GM23338 (cell line): ENCODE data around the gene EXTL1. TPM values are rescaled to one million over a fixed set of nuclear protein-coding genes. Genes with fewer than 3 reads are reported as not detected.

ENCODE experiments used
- ATAC-seq: fragments of 200-7000 bp; cut with Tn5 transposase; 3 replicates; pipeline ENCODE4 v1.9.1; 2020
- DNase-seq: peaks from one replicate; pipeline ENCODE4 v3.0.0-alpha.2; 2015; ENCODE audit warnings: low spot score
- H2AFZ ChIP-seq: fragments of 200-600 bp; sonication (generic); 2 replicates; pipeline ENCODE4 v1.8.0; 2016; ENCODE audit warnings: antibody characterized with exemption, mild to moderate bottlenecking, moderate library complexity
- H3F3A ChIP-seq: fragments of 200-600 bp; sonication (generic); replicated peaks from 2 replicates; pipeline ENCODE4 v1.8.0; 2017; ENCODE audit warnings: antibody characterized with exemption, mixed run types, low read depth
- H3K27ac ChIP-seq: fragments of 200-600 bp; sonication (generic); 2 replicates; pipeline ENCODE4 v1.6.1; 2016; ENCODE audit warnings: low read depth
- H3K27me3 ChIP-seq: fragments of 200-600 bp; sonication (generic); 2 replicates; pipeline ENCODE4 v1.8.0; 2016; ENCODE audit warnings: mild to moderate bottlenecking, mixed run types, moderate library complexity; ENCODE audit not compliant: insufficient read depth
- H3K36me3 ChIP-seq: fragments of 200-600 bp; sonication (generic); 2 replicates; pipeline ENCODE4 v1.8.0; 2016; ENCODE audit warnings: mild to moderate bottlenecking; ENCODE audit not compliant: insufficient read depth
- H3K4me1 ChIP-seq: fragments of 200-600 bp; sonication (generic); 2 replicates; pipeline ENCODE4 v1.8.0; 2016; ENCODE audit warnings: mild to moderate bottlenecking, moderate library complexity; ENCODE audit not compliant: insufficient read depth
- H3K4me2 ChIP-seq: fragments of 200-600 bp; sonication (generic); 2 replicates; pipeline ENCODE4 v1.7.1; 2017; ENCODE audit warnings: mixed run types
- H3K4me3 ChIP-seq: fragments of 200-600 bp; sonication (generic); 2 replicates; pipeline ENCODE4 v1.6.1; 2016; ENCODE audit warnings: mixed run types
- H3K79me2 ChIP-seq: fragments of 200-600 bp; sonication (generic); replicated peaks from 2 replicates; pipeline ENCODE4 v1.8.0; 2017; ENCODE audit warnings: mild to moderate bottlenecking; ENCODE audit not compliant: insufficient read depth
- H3K9me2 ChIP-seq: fragments of 200-600 bp; sonication (generic); 2 replicates; pipeline ENCODE4 v1.8.0; 2017; ENCODE audit not compliant: insufficient read depth
- H4K20me1 ChIP-seq: fragments of 200-600 bp; sonication (generic); replicated peaks from 2 replicates; pipeline ENCODE4 v1.8.0; 2017; ENCODE audit warnings: mild to moderate bottlenecking; ENCODE audit not compliant: insufficient read depth
- H3K27ac Mint-ChIP-seq: 2 replicates; pipeline ENCODE4 v1.8.0; 2020; ENCODE audit warnings: inconsistent platforms, mild to moderate bottlenecking, moderate library complexity, mixed read lengths
- H3K27me3 Mint-ChIP-seq: 3 replicates; pipeline ENCODE4 v1.8.0; 2022; ENCODE audit warnings: low read depth, mild to moderate bottlenecking, moderate library complexity, mixed read lengths, inconsistent platforms; ENCODE audit not compliant: insufficient read depth, poor library complexity
- H3K36me3 Mint-ChIP-seq: 3 replicates; pipeline ENCODE4 v1.8.0; 2021; ENCODE audit warnings: low read depth, mild to moderate bottlenecking, inconsistent platforms, moderate library complexity, mixed read lengths
- H3K4me1 Mint-ChIP-seq: 3 replicates; pipeline ENCODE4 v1.8.0; 2020; ENCODE audit warnings: mild to moderate bottlenecking, inconsistent platforms, mixed read lengths
- H3K4me3 Mint-ChIP-seq: 3 replicates; pipeline ENCODE4 v1.8.0; 2021; ENCODE audit warnings: moderate library complexity, mild to moderate bottlenecking, inconsistent platforms, mixed read lengths
- H3K9me3 Mint-ChIP-seq: 3 replicates; pipeline ENCODE4 v1.8.0; 2020; ENCODE audit warnings: moderate library complexity, mild to moderate bottlenecking, inconsistent platforms, mixed read lengths
- CREB1 ChIP-seq: fragments of 250-450 bp; sonication (Bioruptor Pico); IDR thresholded peaks from 2 replicates; pipeline ENCODE4 v1.5.0; 2020; ENCODE audit warnings: low read depth, mild to moderate bottlenecking, moderate library complexity
- CTCF ChIP-seq, 2 experiments: fragments of 200-600 bp in 1 of 2; sonication (generic) in 1 of 2; conservative IDR thresholded peaks; 2 replicates each; pipeline versions ENCODE4 v1.5.1 to v1.6.1; 2016 to 2017; ENCODE audit warnings: antibody characterized with exemption in 2 of 2, low read depth in 2 of 2, mild to moderate bottlenecking in 2 of 2, moderate library complexity in 1 of 2
- EZH2 ChIP-seq: fragments of 200-600 bp; sonication (generic); IDR thresholded peaks from one replicate; pipeline ENCODE4 v1.8.0; 2017; ENCODE audit warnings: antibody characterized with exemption, mild to moderate bottlenecking, low read depth; ENCODE audit not compliant: unreplicated experiment
- EZH2phosphoT487 ChIP-seq: fragments of 200-600 bp; sonication (generic); IDR thresholded peaks from one replicate; pipeline ENCODE4 v1.8.1; 2018; ENCODE audit warnings: antibody characterized with exemption; ENCODE audit not compliant: unreplicated experiment
- JUNB ChIP-seq: IDR thresholded peaks from one replicate; pipeline ENCODE4 v1.6.1; 2016; ENCODE audit warnings: antibody characterized with exemption; ENCODE audit not compliant: unreplicated experiment
- NANOG ChIP-seq: IDR thresholded peaks from 2 replicates; pipeline ENCODE4 v1.6.1; 2016; ENCODE audit warnings: antibody characterized with exemption, borderline replicate concordance
- POLR2AphosphoS5 ChIP-seq: IDR thresholded peaks from 2 replicates; pipeline ENCODE4 v1.6.1; 2016; ENCODE audit warnings: antibody characterized with exemption, low read depth
- STAT1 ChIP-seq: IDR thresholded peaks from one replicate; pipeline ENCODE4 v1.6.1; 2016; ENCODE audit warnings: antibody characterized with exemption; ENCODE audit not compliant: unreplicated experiment
- ZNF114 ChIP-seq: fragments of 250-450 bp; sonication (Bioruptor Pico); IDR thresholded peaks from 2 replicates; pipeline ENCODE4 v1.5.0; 2020; ENCODE audit warnings: mild to moderate bottlenecking, moderate library complexity
- ZNF331 ChIP-seq: fragments of 250-450 bp; sonication (Bioruptor Pico); IDR thresholded peaks from 2 replicates; pipeline ENCODE4 v1.5.0; 2020; ENCODE audit warnings: low read depth, mild to moderate bottlenecking, moderate library complexity
- ZNF462 ChIP-seq: fragments of 250-450 bp; sonication (Bioruptor Pico); IDR thresholded peaks from 2 replicates; pipeline ENCODE4 v1.5.0; 2020; ENCODE audit warnings: mild to moderate bottlenecking, moderate library complexity
- polyA plus RNA-seq: library from polyadenylated mRNA; unstranded; fragments of >200 nt; fragmentation: Nextera tagmentation; extraction: Ambion mirVana; gene quantifications from 2 replicates; pipeline ENCODE4 v1.2.1, GENCODE V29; 2016
- total RNA-seq: library from RNA; depleted of rRNA; stranded (reverse); fragments of >200 nt; shearing (Covaris generic); gene quantifications from 2 replicates; pipeline ENCODE4 v1.2.3, GENCODE V29; 2014
- TF ChIP-seq, protein P1 (sequence below): IDR thresholded peaks from 2 replicates; pipeline ENCODE4 v1.6.1; 2016; ENCODE audit warnings: antibody characterized with exemption

Gene EXTL1
- total and polyA plus RNA-seq, 2 experiments from 2014 or later = 0.37 to 1.2 TPM

DNA sequence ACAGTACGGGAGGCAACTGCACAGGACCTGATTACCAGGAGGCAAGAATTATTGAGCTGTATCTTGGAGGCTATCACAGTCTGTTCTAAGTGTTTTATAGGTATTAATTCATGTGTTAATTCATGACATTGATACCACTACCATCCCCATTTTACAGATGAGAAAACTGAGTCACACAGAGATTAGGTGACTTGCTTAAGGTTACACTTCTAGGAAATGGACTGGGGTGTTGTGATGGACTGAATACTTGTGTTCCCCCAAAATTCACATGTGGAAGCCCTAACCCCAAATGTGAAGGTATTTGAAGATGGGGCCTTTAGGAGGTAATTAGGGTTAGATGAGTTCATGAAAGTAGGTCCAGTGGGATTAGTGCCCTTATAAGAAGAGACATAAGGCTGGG, 55.9 kb downstream of the EXTL1 start:
- no peak for ATAC-seq
- no peak overlapping the region for H2AFZ ChIP-seq
- H3K36me3 ChIP-seq = no peaks in the 10 kb centered on the region
- no peaks in the 10 kb centered on the region for H3K9me3 Mint-ChIP-seq
- TF ChIP-seq JUNB (no peak), CTCF (conservative IDR thresholded peaks at IDR 0.05; ENCODE audit: low read depth in 2 of 2) (no peak), ZNF331 (no peak), ZNF462 (CRISPR knock-in tag) (no peak), POLR2AphosphoS5 (no peak), EZH2phosphoT487 (no peak), CREB1 (no peak), EZH2 (no peak), ZNF114 (CRISPR knock-in tag) (no peak), NANOG (no peak), STAT1 (no peak)
- TF ChIP-seq, protein P1, sequence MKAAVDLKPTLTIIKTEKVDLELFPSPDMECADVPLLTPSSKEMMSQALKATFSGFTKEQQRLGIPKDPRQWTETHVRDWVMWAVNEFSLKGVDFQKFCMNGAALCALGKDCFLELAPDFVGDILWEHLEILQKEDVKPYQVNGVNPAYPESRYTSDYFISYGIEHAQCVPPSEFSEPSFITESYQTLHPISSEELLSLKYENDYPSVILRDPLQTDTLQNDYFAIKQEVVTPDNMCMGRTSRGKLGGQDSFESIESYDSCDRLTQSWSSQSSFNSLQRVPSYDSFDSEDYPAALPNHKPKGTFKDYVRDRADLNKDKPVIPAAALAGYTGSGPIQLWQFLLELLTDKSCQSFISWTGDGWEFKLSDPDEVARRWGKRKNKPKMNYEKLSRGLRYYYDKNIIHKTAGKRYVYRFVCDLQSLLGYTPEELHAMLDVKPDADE = no peak
- H3K27me3 Mint-ChIP-seq = no peaks in the 10 kb centered on the region
- H3K4me1 Mint-ChIP-seq = peaks cover 14% of the 10 kb centered on the region
- H3F3A ChIP-seq = no peaks in the 10 kb centered on the region
- H3K4me1 ChIP-seq = peaks cover 14% of the 10 kb centered on the region
- no peaks in the 10 kb centered on the region for H3K27me3 ChIP-seq
- H3K4me3 Mint-ChIP-seq = no peak overlapping the region
- no peaks in the 10 kb centered on the region for H4K20me1 ChIP-seq
- no peaks in the 10 kb centered on the region for H3K36me3 Mint-ChIP-seq
- no peaks in the 10 kb centered on the region for H3K79me2 ChIP-seq
- H3K27ac ChIP-seq = no peak overlapping the region
- H3K9me2 ChIP-seq = no peaks in the 10 kb centered on the region
- no peak for DNase-seq
- no peak overlapping the region for H3K27ac Mint-ChIP-seq
- H3K4me2 ChIP-seq = no peak overlapping the region
- H3K4me3 ChIP-seq = no peak overlapping the region
